Measurements from ENCODE around the gene SYCN. TPM values are rescaled to one million over a fixed set of nuclear protein-coding genes. Genes with fewer than 3 reads are reported as not detected.
"Not testable (repeated sequence)": the region's sequence is repeated elsewhere in the genome, so short reads cannot be mapped to it uniquely, and the experiment has no call there.

The SYCN gene
- total RNA-seq, 1 experiment from 2014 or later = not detected

- in situ Hi-C loops (cut with HindIII; ENCODE audit: low pct_unique_long_range_greater_than_20kb, low sequenced_read_pairs) = no loop called here
- no peak for DNase-seq (ENCODE audit: low read depth, low spot score)
Observed at GRCh38 chr19:39236527-39236926, 32.5 kb upstream of the SYCN start.

DNA sequence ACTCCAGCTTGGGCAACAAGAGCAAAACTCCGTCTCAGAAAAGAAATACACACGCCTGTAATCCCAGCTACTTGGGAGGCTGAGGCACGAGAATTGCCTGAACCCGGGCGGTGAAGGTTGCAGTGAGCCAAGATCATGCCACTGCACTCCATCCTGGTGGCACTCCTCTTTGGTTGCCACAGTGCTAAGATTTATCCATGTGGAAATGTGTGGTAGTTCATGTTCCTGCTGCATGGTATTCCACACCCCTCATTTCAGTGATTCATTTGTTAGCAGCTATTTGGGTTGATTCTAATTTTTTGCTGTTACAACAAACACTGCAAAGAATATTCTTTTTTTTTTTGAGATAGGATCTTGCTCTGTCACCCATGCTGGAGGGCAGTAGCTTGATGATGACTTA, 28.6 kb upstream of the SYCN start:
- in situ Hi-C loops (cut with HindIII; ENCODE audit: low pct_unique_long_range_greater_than_20kb, low sequenced_read_pairs) = no loop called here
- no peak for DNase-seq (ENCODE audit: low read depth, low spot score)

DNA sequence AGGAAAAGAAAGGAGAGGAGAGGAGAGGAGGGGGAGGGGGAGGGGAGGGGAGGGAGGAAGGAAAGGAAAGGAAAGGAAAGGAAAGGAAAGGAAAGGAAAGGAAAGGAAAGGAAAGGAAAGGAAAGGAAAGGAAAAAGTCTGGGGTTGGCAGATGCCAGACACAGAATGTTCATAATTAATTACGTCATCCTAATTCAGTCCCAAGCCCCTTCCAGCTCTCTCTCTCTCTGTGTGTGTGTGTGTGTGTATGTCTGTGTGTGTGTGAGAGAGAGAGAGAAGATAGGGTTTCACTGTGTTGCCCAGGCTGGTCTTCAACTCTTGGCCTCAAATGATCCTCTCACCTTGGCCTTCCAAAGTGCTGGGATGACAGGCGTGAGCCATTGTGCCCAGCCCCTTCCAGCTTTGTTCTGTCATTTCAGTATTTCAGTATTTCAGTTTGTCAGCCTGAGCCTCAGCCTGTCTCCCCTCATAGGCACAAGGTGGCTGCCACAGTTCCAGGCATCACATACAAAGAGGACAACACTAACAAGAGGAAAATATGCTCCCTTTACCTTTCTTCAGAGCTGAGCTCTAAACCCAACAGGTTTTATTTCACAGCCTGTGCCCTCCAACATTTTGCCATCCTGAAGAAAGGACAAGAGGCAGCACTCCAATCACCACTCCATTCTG, 26.2 kb upstream of the SYCN start:
- in situ Hi-C loops (cut with HindIII; ENCODE audit: low pct_unique_long_range_greater_than_20kb, low sequenced_read_pairs) = no loop called here
- no peak for DNase-seq (ENCODE audit: low read depth, low spot score)

DNA sequence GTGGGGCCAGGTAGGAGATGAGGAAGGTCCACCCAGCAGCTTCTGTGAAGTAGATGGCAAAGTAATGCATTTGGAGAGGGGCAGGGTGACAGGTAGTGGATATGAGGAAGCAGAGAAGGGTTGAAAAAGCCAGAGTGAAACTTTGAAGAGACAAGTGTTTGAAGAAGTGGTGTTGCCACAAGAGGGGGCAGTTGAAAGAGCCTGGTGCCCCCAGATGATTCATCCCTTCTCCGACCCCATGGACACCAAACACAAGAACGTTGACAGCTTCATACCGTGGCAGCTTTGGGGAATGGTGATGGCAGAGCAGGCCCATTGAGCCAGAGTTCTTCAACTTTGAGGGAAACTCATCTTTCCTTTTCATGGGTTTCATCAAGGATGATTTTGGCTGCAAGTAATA, 20.8 kb upstream of the SYCN start:
- DNase-seq (ENCODE audit: low read depth, low spot score) = peak; percentile 22
- in situ Hi-C loops (cut with HindIII; ENCODE audit: low pct_unique_long_range_greater_than_20kb, low sequenced_read_pairs) = no loop called here

DNA sequence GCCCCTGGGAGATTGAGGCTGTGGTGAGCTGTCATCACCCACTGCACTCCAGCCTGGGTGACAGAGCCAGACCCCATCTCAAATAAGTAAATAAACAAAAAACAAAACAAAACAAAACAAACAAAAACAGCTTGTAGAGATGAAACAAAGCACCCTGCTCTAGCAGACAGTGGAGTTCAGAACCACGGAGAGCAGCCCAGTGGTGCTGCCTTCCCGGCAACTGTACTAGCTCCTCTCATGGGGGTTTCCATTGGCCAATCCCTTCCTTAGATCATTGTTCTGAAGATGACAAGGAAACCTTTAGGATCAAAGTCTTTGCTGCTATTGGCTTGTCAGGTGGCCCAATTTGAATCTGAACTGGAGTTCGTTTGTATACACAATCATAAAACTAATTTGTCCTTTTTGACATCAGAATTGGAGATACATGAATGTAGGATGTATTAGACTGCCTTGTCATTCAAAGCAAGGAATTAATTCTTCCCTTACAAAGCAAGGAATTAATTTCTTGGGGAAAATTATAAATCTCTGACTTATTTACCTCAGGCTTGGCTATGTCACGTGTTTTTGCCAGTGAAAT, 19.7 kb upstream of the SYCN start:
- peak; percentile 46 for DNase-seq (ENCODE audit: low read depth, low spot score)
- in situ Hi-C loops (cut with HindIII; ENCODE audit: low pct_unique_long_range_greater_than_20kb, low sequenced_read_pairs) = no loop called here

GRCh38 chr19:39219108-39219507, 15.0 kb upstream of the SYCN start:
- in situ Hi-C loops (cut with HindIII; ENCODE audit: low pct_unique_long_range_greater_than_20kb, low sequenced_read_pairs); DNase-seq (ENCODE audit: low read depth, low spot score): not testable (repeated sequence)

- in situ Hi-C loops (cut with HindIII; ENCODE audit: low pct_unique_long_range_greater_than_20kb, low sequenced_read_pairs) = no loop called here
Observed at GRCh38 chr19:39218230-39219007, 14.4 kb upstream of the SYCN start.

DNA sequence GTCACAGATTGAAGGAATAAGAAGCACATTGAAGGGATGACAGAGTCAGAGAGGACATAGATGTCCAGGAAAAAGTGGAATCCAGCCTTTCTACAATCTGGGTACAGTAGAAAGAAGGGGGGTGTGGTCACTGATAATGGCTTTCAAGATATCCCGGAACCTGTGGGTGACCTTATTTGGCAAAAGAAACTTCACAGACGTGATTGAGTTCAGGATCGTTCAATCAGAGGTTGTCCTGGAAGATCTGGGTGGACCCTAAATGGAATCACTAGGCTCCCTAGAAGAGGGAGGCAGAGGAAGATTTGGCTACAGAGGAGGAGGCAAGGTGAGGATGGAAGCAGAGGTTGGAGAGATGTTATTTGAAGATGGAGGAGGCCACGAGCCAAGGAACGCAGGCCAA, 13.0 kb upstream of the SYCN start:
- in situ Hi-C loops (cut with HindIII; ENCODE audit: low pct_unique_long_range_greater_than_20kb, low sequenced_read_pairs) = no loop called here
- DNase-seq (ENCODE audit: low read depth, low spot score) = no peak

More at GRCh38 chr19:39218230-39219007, 14.4 kb upstream of the SYCN start:
- no peak for DNase-seq (ENCODE audit: low read depth, low spot score)

GRCh38 chr19:39215323-39215722, 11.3 kb upstream of the SYCN start:
- DNase-seq (ENCODE audit: low read depth, low spot score); in situ Hi-C loops (cut with HindIII; ENCODE audit: low pct_unique_long_range_greater_than_20kb, low sequenced_read_pairs): not testable (repeated sequence)

- in situ Hi-C loops (cut with HindIII; ENCODE audit: low pct_unique_long_range_greater_than_20kb, low sequenced_read_pairs) = no loop called here
- DNase-seq (ENCODE audit: low read depth, low spot score) = peak; percentile 56
Observed at GRCh38 chr19:39212375-39212742, 8.3 kb upstream of the SYCN start.

DNA sequence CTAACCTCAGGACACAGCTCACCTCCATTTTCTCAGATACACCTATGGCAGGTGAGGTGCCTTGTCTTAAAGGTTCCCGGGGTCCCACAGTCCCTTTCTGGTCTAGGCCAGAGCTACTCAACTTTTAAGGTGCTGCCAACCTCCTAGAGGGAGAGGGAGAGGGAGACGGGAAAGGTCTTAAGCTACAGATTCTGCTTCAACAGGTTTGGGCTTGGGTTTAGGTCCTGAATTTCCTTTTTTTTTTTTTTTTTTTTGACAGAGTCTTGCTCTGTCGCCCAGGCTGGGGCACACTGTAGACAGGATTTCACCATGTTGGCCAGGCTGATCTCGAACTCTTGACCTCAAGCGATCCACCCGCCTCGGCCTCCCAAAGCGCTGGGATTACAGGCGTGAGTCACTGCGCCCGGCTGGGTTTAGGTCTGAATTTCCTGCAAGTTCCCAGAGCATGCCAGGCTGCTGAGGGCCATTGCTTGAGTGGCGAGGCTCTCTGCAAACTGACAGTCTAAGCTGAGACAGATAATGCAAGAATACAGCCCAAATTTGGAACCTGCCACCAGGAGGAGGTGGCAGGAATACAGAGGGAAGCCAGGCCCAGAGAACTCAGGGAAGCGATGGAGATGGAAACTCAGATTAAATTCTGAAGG, 7.8 kb upstream of the SYCN start:
- DNase-seq (ENCODE audit: low read depth, low spot score) = no peak
- in situ Hi-C loops (cut with HindIII; ENCODE audit: low pct_unique_long_range_greater_than_20kb, low sequenced_read_pairs) = no loop called here

DNA sequence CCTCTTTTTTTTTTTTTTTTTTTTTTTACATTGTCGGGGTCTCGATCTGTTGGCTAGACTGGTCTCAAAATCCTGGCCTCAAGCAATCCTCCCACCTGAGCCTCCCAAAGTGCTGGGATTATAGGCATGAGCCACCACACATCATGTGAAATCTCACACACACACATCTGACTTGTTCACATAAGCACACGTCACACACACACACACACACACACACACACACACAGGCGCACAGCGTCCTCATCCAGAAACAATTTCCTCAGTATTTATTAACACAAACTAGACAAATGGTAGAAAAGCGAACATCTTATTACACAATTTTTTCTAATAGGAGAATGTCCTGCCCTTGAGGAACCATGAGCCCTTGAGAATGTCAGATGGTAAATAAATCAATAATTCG, 5.1 kb upstream of the SYCN start:
- no peak for DNase-seq (ENCODE audit: low read depth, low spot score)
- in situ Hi-C loops (cut with HindIII; ENCODE audit: low pct_unique_long_range_greater_than_20kb, low sequenced_read_pairs) = no loop called here

GRCh38 chr19:39208175-39208795, 4.2 kb upstream of the SYCN start:
- in situ Hi-C loops (cut with HindIII; ENCODE audit: low pct_unique_long_range_greater_than_20kb, low sequenced_read_pairs) = no loop called here
- no peak for DNase-seq (ENCODE audit: low read depth, low spot score)

- in situ Hi-C loops (cut with HindIII; ENCODE audit: low pct_unique_long_range_greater_than_20kb, low sequenced_read_pairs) = no loop called here
- no peak for DNase-seq (ENCODE audit: low read depth, low spot score)
Observed at GRCh38 chr19:39207293-39207836, 3.3 kb upstream of the SYCN start.

DNA sequence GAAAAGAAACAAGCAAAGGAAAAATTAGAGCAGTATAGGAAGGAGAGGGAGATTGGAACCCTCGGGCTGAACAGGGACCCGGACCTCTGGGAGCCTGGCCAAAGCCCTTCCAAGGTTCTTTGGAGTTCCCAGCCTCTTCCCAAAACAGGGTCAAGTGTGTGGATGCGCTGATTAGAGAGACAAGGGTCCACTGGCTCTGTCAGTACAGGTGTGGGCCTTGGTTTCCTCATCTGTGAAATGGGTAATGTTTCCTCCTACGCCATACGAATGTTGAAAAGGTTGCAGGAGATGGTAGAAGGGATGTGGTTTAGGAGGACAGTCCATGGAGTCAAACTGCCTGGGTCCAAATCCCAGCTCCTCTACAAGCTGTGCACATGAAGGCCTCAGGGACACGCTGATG, 2.1 kb upstream of the SYCN start:
- in situ Hi-C loops (cut with HindIII; ENCODE audit: low pct_unique_long_range_greater_than_20kb, low sequenced_read_pairs) = no loop called here
- DNase-seq (ENCODE audit: low read depth, low spot score) = no peak

GRCh38 chr19:39205449-39205764, 1.3 kb upstream of the SYCN start:
- no peak for DNase-seq (ENCODE audit: low read depth, low spot score)
- in situ Hi-C loops (cut with HindIII; ENCODE audit: low pct_unique_long_range_greater_than_20kb, low sequenced_read_pairs) = no loop called here

GRCh38 chr19:39202998-39203355, 1.1 kb downstream of the SYCN start:
- DNase-seq (ENCODE audit: low read depth, low spot score) = no peak
- in situ Hi-C loops (cut with HindIII; ENCODE audit: low pct_unique_long_range_greater_than_20kb, low sequenced_read_pairs) = no loop called here

DNA sequence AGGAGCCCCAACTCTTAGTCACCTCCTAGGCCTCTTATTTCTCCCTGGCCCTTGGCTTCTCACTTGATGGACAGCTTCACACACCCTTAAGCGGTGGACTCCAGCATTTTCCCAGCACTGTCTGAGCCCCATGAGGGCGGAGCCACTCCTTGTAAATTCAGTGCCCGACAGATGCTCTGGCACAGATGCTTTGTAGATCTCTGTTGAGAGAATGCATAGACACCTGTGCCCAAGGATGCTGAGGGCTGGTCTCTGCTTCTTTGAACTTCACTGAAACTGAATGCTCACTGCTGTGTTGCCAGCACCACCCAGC, 3.3 kb downstream of the SYCN start:
- in situ Hi-C loops (cut with HindIII; ENCODE audit: low pct_unique_long_range_greater_than_20kb, low sequenced_read_pairs) = no loop called here
- no peak for DNase-seq (ENCODE audit: low read depth, low spot score)

Data from SK-MEL-5 (cell line).